UCSD-AML1 (cell line): ENCODE measurements around the gene RUFY2.
A peak's percentile ranks its signal among the peaks of the same experiment; 100 is the strongest.
"Not testable (repeated sequence)": the region's sequence is repeated elsewhere in the genome, so short reads cannot be mapped to it uniquely, and the experiment has no call there.

Source experiments
- DNase-seq: peaks from one replicate; lab custom pipeline; 2025; ENCODE audit not compliant: unreplicated experiment; lab: John Stamatoyannopoulos, UW

RUFY2 gene

DNA sequence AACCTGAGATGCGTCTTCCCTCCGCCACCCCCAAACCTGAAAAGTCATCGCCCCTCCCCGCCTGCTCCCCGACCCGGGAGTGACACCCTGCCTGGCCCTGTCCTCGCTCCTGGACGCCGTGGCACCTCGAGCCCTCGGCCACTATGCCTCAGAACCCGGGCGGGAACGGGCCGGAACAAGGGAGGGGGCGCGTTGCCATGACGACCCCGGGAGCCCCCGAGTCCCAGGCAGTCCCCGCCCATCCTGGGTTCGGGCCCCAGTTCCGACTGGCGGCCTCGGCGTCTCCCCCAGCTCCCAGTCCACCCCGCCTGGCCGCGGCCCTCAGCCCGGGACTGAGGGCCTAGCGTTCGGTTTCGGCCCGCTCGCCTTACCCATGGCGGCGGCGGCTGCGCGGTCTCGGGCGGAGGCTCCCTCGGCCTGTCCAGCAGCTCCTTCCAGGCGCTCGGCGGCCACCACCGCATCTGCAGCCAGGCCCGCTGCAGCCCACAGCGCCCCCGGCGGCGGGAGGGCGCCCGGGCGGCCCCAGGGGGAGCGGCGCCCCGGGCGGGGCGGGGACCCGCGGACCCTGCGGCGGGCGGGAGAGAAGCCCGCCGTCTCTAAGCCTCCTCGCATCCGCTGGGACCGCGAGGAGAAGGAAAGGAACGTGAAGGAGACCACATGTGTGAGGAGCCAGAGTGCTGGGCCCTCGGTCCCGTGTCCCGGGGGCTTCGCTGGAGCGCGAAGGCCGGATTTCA, at the start of gene RUFY2:
Gene RUFY2 (minus strand): TSS at position 463 of the 734 bp plus-strand sequence. CDS start 88 bp downstream, at position 375.
- peak; percentile 85 for DNase-seq

DNA sequence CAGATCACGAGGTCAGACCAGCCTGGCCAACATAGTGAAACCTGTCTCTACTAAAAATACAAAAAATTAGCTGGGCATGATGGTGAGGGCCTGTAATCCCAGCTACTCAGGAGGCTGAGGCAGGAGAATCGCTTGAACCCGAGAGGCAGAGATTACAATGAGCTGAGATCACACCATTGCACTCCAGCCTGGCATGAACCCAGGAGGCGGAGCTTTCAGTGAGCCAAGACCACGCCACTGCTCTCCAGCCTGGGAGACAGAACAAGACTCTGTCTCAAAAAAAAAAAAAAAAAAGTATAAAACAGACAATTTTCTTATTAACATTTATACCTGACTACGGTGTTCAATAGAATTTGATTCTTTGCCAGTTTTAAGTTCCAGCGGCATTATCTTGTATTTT, 42.6 kb upstream of the RUFY2 start:
- DNase-seq: not testable (repeated sequence)

DNA sequence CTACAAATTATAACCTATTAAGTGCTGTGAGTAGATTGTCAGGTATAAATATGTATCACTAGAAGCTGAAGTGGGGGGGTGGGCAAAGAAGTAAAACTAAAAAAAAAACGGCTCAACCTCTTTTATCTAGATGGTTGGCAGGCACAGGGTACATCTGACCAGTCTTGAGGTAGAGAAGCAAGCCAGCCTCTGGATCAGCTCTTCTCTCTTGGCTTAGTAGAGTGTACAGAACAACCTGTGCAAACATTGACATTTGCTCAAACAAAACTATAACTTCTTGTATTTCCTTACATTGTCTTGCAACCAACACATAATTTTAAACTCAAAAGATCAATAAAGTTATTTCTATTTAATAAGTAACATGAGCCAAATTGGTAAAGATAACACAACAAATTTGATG, 39.1 kb upstream of the RUFY2 start:
- DNase-seq: no peak

DNA sequence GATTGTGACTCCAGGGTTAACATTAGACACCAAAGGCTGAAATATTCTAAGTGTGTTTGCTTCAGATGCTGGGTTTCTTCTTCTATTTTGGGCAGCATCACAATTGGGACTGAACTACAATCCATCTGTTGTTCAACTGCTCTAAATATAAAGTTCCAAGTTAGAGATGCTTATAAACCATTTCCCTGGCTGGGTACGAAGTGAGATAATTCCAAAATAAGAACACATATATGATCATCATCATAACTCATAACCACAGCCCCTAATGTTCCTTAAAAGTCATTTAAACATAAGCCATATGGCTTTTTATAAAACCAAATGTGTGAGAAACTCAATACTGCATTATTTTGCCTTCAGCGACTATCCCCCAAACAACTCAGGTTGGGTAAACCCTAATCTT, 35.9 kb upstream of the RUFY2 start:
- DNase-seq: no peak

GRCh38 chr10:68440898-68441297, 33.8 kb upstream of the RUFY2 start:
- DNase-seq: no peak

GRCh38 chr10:68435803-68436202, 28.7 kb upstream of the RUFY2 start:
- no peak for DNase-seq

GRCh38 chr10:68434657-68435056, 27.6 kb upstream of the RUFY2 start:
- DNase-seq: no peak

GRCh38 chr10:68428396-68429104, 21.5 kb upstream of the RUFY2 start:
- no peak for DNase-seq

DNA sequence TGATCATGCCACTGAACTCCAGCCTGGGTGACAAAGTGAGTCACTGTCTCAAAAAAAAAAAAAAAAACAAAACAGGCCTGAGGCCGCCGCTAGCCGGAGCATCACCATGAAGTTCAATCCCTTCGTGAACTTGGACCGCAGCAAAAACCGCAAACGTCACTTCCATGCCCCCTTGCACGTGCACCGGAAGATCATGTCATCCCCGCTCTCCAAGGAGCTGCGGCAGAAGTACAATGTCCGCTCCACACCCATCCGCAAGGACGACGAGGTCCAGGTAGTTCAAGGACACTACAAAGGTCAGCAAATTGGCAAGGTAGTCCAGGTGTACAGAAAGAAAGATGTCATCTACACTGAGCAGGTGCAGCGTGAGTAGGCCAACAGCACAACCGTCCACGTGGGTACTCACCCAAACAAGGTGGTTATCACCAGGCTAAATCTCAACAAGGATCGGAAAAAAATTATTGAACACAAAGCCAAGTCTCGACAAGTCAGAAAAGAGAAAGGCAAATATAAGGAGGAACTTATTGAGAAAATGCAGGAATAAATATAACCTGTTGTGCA, 17.5 kb upstream of the RUFY2 start:
- DNase-seq: no peak

DNA sequence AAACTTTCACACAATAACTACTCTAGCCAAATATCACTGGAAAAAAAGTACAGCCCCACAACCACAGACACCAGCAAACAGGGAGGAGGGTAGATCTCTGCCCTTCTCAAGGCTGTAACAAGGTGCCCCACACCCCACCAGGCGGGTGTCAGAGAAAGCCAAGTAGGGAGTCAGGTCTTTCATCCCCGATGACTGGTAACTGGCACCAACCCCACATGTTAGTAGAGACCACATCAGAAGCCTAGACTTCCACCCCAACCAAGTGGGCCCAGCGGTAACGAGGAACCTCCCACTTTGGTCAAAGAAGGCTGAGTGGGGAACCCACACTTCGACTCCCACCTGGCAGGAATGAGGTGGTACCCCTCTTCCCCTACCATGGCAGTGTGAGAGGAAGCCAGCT, 16.4 kb upstream of the RUFY2 start:
- DNase-seq: no peak

DNA sequence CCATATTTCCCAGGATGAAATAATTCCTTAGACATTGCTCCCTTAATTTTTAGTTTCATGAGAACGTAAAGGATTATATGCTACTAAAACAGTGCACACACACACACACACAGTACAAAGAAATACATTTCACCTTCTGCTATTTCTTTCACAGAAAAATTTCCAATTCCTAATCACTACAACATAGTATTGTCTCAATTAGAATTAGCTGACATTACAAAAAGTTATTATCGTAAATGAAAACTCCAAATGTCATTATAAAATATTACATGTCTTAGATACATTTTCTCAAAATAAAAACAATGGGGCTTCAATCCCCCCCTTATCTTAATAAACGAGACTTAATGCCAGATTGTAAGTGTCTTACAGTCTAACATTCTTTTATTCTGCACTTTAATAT, 12.3 kb upstream of the RUFY2 start:
- no peak for DNase-seq

DNA sequence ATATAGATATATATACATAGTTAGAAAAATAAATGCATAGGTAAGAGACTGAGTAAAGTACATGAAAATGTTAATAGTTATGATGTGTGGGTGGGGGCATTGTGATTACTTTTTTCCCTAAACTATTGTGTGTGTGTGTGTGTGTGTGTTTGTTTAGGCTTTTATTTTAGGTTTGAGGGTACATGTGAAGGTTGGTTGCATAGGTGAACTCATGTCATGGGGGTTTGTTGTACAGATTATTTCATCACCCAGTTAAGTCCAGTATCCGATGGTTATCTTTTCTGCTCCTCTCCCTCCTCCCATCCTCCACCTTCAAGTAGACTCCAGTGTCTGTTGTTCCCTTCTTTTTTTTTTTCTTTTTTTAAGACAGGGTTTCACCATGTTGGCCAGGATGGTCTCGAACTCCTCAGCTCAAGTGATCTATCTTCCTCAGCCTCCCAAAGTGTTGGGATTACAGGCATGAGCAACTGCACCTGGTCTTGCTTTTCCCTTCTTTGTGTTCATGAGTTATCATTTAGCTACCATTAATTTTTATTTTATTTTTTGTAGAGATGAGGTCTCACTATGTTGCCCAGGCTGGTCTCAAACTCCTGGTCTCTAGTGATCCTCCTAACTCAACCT, 1.9 kb upstream of the RUFY2 start:
- no peak for DNase-seq

DNA sequence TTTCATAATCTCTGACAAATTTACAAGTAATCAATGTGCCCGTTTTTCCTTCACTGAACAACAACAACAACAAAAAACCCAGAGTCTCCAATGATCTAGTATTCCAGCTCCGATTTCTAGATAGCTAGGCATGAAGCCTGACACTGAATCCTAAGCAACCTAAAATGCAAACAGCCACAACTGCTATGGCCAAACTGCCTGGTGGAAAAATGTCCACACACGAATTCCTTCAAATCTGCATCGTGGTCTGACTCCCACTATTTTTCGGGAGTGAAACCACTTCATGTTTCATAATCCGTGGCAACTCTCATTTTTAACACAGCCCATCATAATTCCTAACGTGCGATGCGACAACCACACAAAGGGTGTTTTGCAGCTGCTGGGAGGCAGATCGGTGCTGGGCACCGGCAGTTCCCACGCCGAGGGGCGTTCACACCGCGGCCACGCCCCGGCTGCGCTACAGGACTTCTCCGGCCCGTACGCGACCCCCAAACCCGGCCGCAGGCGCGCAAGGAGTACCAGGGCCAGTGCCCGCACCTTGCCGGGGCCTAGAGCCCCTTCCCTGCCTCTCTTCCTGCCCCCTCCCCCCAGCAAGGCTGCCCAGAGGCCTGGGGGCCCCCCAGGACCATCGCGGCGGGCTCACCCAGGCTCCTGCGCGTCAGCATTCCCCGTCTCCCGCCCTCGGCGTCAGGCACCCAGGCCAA, 814 bp downstream of the RUFY2 start:
- peak; percentile 68 for DNase-seq

DNA sequence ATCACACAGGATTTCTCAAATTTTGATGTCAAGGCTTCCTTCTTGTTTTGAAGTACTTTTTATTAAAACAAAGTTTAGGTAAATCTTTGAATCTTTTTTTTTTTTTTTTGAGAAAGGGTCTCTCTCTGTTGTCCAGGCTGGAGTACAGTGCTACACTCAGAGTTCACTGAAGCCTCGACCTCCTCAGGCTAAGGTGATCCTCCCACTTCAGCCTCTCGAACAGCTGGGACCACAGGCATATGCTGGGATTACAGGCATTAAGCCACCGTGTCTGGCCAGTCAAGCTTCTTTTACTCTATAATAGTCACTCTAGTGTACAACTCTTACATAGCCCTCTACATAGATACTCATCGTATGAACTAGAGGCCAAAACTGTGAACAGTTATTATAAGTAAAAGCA, 3.4 kb downstream of the RUFY2 start:
- DNase-seq: no peak

- no peak for DNase-seq
Observed at GRCh38 chr10:68402276-68402675, 4.8 kb downstream of the RUFY2 start.

GRCh38 chr10:68397005-68397404, 10.1 kb downstream of the RUFY2 start:
- DNase-seq: no peak

- DNase-seq: no peak
Observed at GRCh38 chr10:68385740-68386139, 21.3 kb downstream of the RUFY2 start.

GRCh38 chr10:68371604-68372003, 35.5 kb downstream of the RUFY2 start:
- no peak for DNase-seq

DNA sequence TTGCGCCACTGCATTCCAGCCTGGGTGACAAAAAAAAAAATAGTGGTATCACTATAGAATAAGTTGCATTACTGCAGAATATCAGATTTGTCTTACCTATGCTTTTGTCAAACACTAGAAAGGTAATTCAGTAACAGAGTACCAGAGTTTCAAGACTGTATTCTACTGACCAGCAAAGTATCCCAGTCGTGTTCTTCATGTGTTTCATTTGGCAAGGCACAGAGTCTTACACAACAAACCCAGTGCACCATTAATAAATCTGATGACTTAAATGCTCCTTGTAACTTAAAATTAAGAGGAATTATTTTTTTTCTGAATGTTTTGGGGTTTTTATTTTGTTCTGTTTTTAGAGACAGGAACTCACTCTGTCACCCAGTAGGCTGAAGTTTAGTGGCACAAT, 40.0 kb downstream of the RUFY2 start:
- DNase-seq: no peak

DNA sequence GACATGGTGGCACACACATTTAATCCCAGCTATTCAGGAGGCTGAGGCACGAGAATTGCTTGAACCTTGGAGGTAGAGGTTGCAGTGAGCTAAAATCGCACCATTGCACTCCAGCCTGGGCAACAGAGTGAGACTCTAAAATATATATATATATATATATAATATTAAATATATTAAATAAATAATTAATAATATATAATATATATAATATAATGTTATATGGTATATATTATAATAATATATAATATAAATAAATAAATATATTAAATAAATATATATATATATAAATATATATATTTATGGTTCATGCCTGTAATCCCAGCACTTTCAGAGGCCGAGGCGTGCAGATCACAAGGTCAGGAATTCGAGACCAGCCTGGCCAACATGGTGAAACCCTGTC, 40.5 kb downstream of the RUFY2 start:
- no peak for DNase-seq

DNA sequence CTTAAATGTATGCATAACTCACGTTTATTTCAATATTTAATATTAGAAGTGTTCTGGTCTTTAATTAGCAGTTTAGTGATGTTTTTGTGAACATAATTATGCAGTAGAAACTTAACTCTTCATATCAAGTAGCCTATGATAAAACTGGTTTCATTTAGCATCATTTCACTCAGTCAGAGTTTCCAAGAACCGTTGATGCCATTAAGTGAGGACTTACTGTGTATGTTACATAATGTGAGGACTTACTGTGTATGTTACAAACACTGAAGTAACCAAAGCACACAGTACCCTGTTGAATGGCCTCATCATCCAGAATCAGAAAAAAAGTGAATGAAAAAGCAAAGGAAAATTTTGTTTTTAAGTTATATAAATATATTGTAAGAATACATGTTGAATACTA, 41.5 kb downstream of the RUFY2 start:
- DNase-seq: no peak
